A549 (cell line): ENCODE data around the gene PRLR. TPM values are rescaled to one million over a fixed set of nuclear protein-coding genes. Genes with fewer than 3 reads are reported as not detected.

ENCODE experiments used
- ATAC-seq, 2 experiments: fragments of 200-7000 bp in 1 of 2; fragments of >200 bp in 1 of 2; cut with Nextera tagmentation in 1 of 2; cut with Tn5 transposase in 1 of 2; 3 replicates each; pipeline versions ENCODE4 v1.8.0 to v1.9.1; 2018 to 2020; ENCODE audit warnings: mild to moderate bottlenecking in 1 of 2, moderate library complexity in 1 of 2
- CTCF ChIA-PET: fragments of 300-600 bp; sonication (Branson Sonifier 250); formaldehyde crosslinking; extraction: SDS; loops from one replicate; lab custom pipeline; 2021; ENCODE audit warnings: antibody characterized with exemption, inconsistent platforms; lab: Yijun Ruan, JAX
- POLR2A ChIA-PET: fragments of 350-600 bp; formaldehyde crosslinking; extraction: SDS; loops from one replicate; lab custom pipeline; 2021; ENCODE audit warnings: antibody characterized with exemption, inconsistent platforms; lab: Yijun Ruan, JAX
- DNase-seq, 2 experiments: peaks; one replicate each; pipeline versions ENCODE4 v3.0.0 to v3.0.0-alpha.2; 2011 to 2016; ENCODE audit warnings: low read depth in 1 of 2, low spot score in 1 of 2
- FAIRE-seq: peaks from 2 replicates; lab custom pipeline; 2011; peaks lifted over from hg19 to GRCh38; lab: Jason Lieb, UNC
- H3K27ac ChIP-seq, 2 experiments: fragments of >200 bp; sonication (Bioruptor Twin); formaldehyde crosslinking; 3 replicates each; pipeline ENCODE4 v1.5.1; 2016 to 2017
- H3K4me1 ChIP-seq: fragments of >200 bp; sonication (Bioruptor Twin); formaldehyde crosslinking; 3 replicates; pipeline ENCODE4 v1.6.1; 2016
- H3K4me2 ChIP-seq: fragments of >200 bp; sonication (Bioruptor Twin); formaldehyde crosslinking; 3 replicates; pipeline ENCODE4 v1.6.1; 2016
- H3K4me3 ChIP-seq: fragments of >200 bp; sonication (Bioruptor Twin); formaldehyde crosslinking; 3 replicates; pipeline ENCODE4 v1.5.1; 2016
- H3K9me3 ChIP-seq: fragments of >200 bp; sonication (Bioruptor Twin); formaldehyde crosslinking; 3 replicates; pipeline ENCODE4 v1.6.1; 2016
- ATOH8 ChIP-seq: fragments of 250-450 bp; sonication (Bioruptor Pico); IDR thresholded peaks from 2 replicates; pipeline ENCODE4 v1.5.0; 2020; ENCODE audit warnings: low read depth, mild to moderate bottlenecking, moderate library complexity
- CBX2 ChIP-seq: fragments of 200-600 bp; sonication (generic); IDR thresholded peaks from 2 replicates; pipeline ENCODE4 v1.6.1; 2016; ENCODE audit warnings: low read depth, mild to moderate bottlenecking, borderline replicate concordance
- CTCF ChIP-seq: fragments of >200 bp; sonication (Bioruptor Twin); formaldehyde crosslinking; IDR thresholded peaks from 3 replicates; pipeline ENCODE4 v1.5.1; 2016
- EHMT2 ChIP-seq: fragments of 200-600 bp; sonication (generic); IDR thresholded peaks from 2 replicates; pipeline ENCODE4 v1.6.1; 2016; ENCODE audit warnings: antibody characterized with exemption, low read depth, mild to moderate bottlenecking, moderate library complexity
- HDAC2 ChIP-seq: fragments of 200-600 bp; sonication (generic); IDR thresholded peaks from 2 replicates; pipeline ENCODE4 v1.6.1; 2016
- HES2 ChIP-seq: fragments of >200 bp; sonication (Bioruptor Twin); formaldehyde crosslinking; IDR thresholded peaks from 2 replicates; pipeline ENCODE4 v1.6.1; 2016
- HOXB5 ChIP-seq: fragments of 250-450 bp; sonication (Bioruptor Pico); IDR thresholded peaks from 2 replicates; pipeline ENCODE4 v1.5.0; 2020; ENCODE audit warnings: mild to moderate bottlenecking, moderate library complexity
- KDM1A ChIP-seq: fragments of 200-600 bp; sonication (generic); IDR thresholded peaks from 2 replicates; pipeline ENCODE4 v1.6.1; 2016; ENCODE audit warnings: low read depth, mild to moderate bottlenecking
- MAFK ChIP-seq: fragments of 450-650 bp; IDR thresholded peaks from 2 replicates; pipeline ENCODE4 v1.6.1; 2014; ENCODE audit not compliant: partially characterized antibody
- NFE2L2 ChIP-seq: fragments of 150-350 bp; conservative IDR thresholded peaks from 2 replicates; pipeline ENCODE4 v1.6.1; 2014; ENCODE audit warnings: low read length
- POLR2AphosphoS2 ChIP-seq: conservative IDR thresholded peaks from 2 replicates; pipeline ENCODE4 v1.6.1; 2012; ENCODE audit warnings: low read length, improper control_type of control experiment, inconsistent platforms
- RAD21 ChIP-seq, 2 experiments: fragments of >200 bp in 1 of 2; sonication (Bioruptor Twin) in 1 of 2; formaldehyde crosslinking in 1 of 2; IDR thresholded peaks in 1 of 2; conservative IDR thresholded peaks in 1 of 2; 2 replicates in 1 of 2; 3 replicates in 1 of 2; pipeline ENCODE4 v1.6.1; 2012 to 2018; ENCODE audit warnings: inconsistent platforms in 1 of 2
- RARB ChIP-seq: fragments of 250-450 bp; sonication (Bioruptor Pico); IDR thresholded peaks from 2 replicates; pipeline ENCODE4 v1.8.0; 2021; ENCODE audit warnings: mild to moderate bottlenecking, moderate library complexity
- RFX5 ChIP-seq: fragments of 450-650 bp; IDR thresholded peaks from 2 replicates; pipeline ENCODE4 v1.7.1; 2014; ENCODE audit warnings: antibody characterized with exemption, mild to moderate bottlenecking, moderate library complexity
- ZFP36 ChIP-seq: fragments of 450-650 bp; IDR thresholded peaks from 2 replicates; pipeline ENCODE4 v1.6.1; 2014; ENCODE audit warnings: borderline replicate concordance; ENCODE audit not compliant: partially characterized antibody
- ZSCAN20 ChIP-seq: fragments of 250-450 bp; sonication (Bioruptor Pico); IDR thresholded peaks from 2 replicates; pipeline ENCODE4 v1.8.0; 2022; ENCODE audit warnings: mild to moderate bottlenecking, moderate library complexity
- WGBS: methylation state at CpG from one replicate; pipeline ENCODE4 v1.1.6; 2017; ENCODE audit errors: missing lambda C conversion rate; 5-methylcytosine and 5-hydroxymethylcytosine counted together
- polyA plus RNA-seq, 4 experiments: library from polyadenylated mRNA; depleted of rRNA in 3 of 4; stranded (reverse); fragments of >200 nt; fragmentation: RNase III in 1 of 4; extraction: RNeasy Plus Mini Kit Qiagen cat#74134 plus additional on column Dnase treatment in 1 of 4; gene quantifications; 2 replicates in 3 of 4; 3 replicates in 1 of 4; pipeline ENCODE4 v1.2.3, GENCODE V29; 2011 to 2017

Gene PRLR
- polyA plus RNA-seq, 2 of the 4 experiments (the other 2 are of a cell fraction) = 0.09 TPM; not detected in 1

- ChIA-PET CTCF (no interaction called here), POLR2A (no interaction called here)
- FAIRE-seq (no peak), ATAC-seq (no peak), DNase-seq (no peak)
- no peak overlapping the region for H3K4me3 ChIP-seq
- TF ChIP-seq EHMT2 (no peak), KDM1A (no peak), HDAC2 (no peak), RARB (CRISPR knock-in tag) (no peak), RFX5 (no peak), ZSCAN20 (CRISPR knock-in tag) (no peak)
- TF ChIP-seq, all 56 proteins: peak for 0
- WGBS = 4% methylated on average over 3 of the region's 3 CpGs
- Histone ChIP-seq H3K9me3 (no peaks in the 10 kb centered on the region), H3K4me1 (no peaks in the 10 kb centered on the region), H3K27ac (no peak overlapping the region), H3K4me2 (no peak overlapping the region)
Measured at GRCh38 chr5:35094948-35095347, 135.3 kb downstream of the PRLR start.

- ChIA-PET POLR2A (no interaction called here), CTCF (interaction anchor here (0.6 to 0.9 kb wide), 2 partner anchors 27 to 788 kb away, joined by 3 read pairs; no protein-coding TSS in a partner anchor)
- Histone ChIP-seq H3K4me3 (no peak overlapping the region), H3K4me2 (no peak overlapping the region), H3K4me1 (no peaks in the 10 kb centered on the region), H3K9me3 (no peaks in the 10 kb centered on the region), H3K27ac (no peak overlapping the region)
- no peak for DNase-seq
- 49% methylated on average over 2 of the region's 2 CpGs for WGBS
- TF ChIP-seq POLR2AphosphoS2 = no peak
- no peak for TF ChIP-seq CBX2
- TF ChIP-seq HES2 = no peak
- TF ChIP-seq CTCF = no peak
- no peak for TF ChIP-seq ZFP36
- no peak for TF ChIP-seq RAD21 (conservative IDR thresholded peaks at IDR 0.05 in 1 of 2, IDR thresholded peaks at IDR 0.05 in 1 of 2)
- TF ChIP-seq NFE2L2 = no peak
- TF ChIP-seq MAFK = no peak
- ATAC-seq = no peak
- no peak for FAIRE-seq
Measured at GRCh38 chr5:35092703-35093102, 137.6 kb downstream of the PRLR start.

- WGBS = 15% methylated on average over 5 of the region's 5 CpGs
- H3K4me2 ChIP-seq = no peak overlapping the region
- H3K27ac ChIP-seq = no peak overlapping the region
- POLR2A ChIA-PET = no interaction called here
- CTCF ChIA-PET = interaction anchor here (0.5 to 0.9 kb wide), 3 partner anchors 102 to 153 kb away, joined by 3 to 4 read pairs (median 3); no protein-coding TSS in a partner anchor
- no peak overlapping the region for H3K4me3 ChIP-seq
- TF ChIP-seq RAD21 (conservative IDR thresholded peaks at IDR 0.05 in 1 of 2, IDR thresholded peaks at IDR 0.05 in 1 of 2) (no peak), HES2 (no peak), ATOH8 (no peak), CBX2 (no peak), CTCF (no peak), HOXB5 (CRISPR knock-in tag) (no peak)
- DNase-seq (no peak), ATAC-seq (no peak), FAIRE-seq (no peak)
- H3K9me3 ChIP-seq = no peaks in the 10 kb centered on the region
- H3K4me1 ChIP-seq = no peaks in the 10 kb centered on the region
Measured at GRCh38 chr5:35091704-35092103, 138.6 kb downstream of the PRLR start.
